Thyroid gland (tissue), 4 donors: Measurements from ENCODE around the gene RBM25. TPM values are rescaled to one million over a fixed set of nuclear protein-coding genes. Genes with fewer than 3 reads are reported as not detected.
A peak's percentile ranks its signal among the peaks of the same experiment; 100 is the strongest.

Source experiments
- DNase-seq, 2 donors: peaks; one replicate each; pipeline ENCODE4 v3.0.0-alpha.2; 2019
- H3K27ac ChIP-seq, 3 donors: fragments of 200-600 bp; sonication (generic); 1 replicate in 2 of 3; 2 replicates in 1 of 3; pipeline ENCODE4 v1.5.1; 2016 to 2019; ENCODE audit warnings: mild to moderate bottlenecking in 1 of 3, moderate library complexity in 1 of 3
- H3K27me3 ChIP-seq: fragments of 200-600 bp; sonication (generic); one replicate; pipeline ENCODE4 v1.5.1; 2019
- H3K36me3 ChIP-seq, 2 donors: fragments of 200-600 bp; sonication (generic); one replicate each; pipeline ENCODE4 v1.5.1; 2016 to 2019
- H3K4me1 ChIP-seq, 2 donors: fragments of 200-600 bp; sonication (generic); one replicate each; pipeline ENCODE4 v1.5.1; 2017 to 2019
- H3K4me3 ChIP-seq, 3 donors: fragments of 200-600 bp; sonication (generic); replicated peaks in 1 of 3; 1 replicate in 2 of 3; 2 replicates in 1 of 3; pipeline ENCODE4 v1.5.1; 2016; ENCODE audit warnings: mild to moderate bottlenecking in 1 of 3
- H3K9me3 ChIP-seq: fragments of 200-600 bp; sonication (generic); one replicate; pipeline ENCODE4 v1.5.1; 2017
- POLR2A ChIP-seq, 2 donors: fragments of 450-650 bp; IDR thresholded peaks; one replicate each; pipeline ENCODE4 v1.6.1; 2017; ENCODE audit warnings: antibody characterized with exemption in 2 of 2, mild to moderate bottlenecking in 2 of 2, moderate library complexity in 1 of 2
- WGBS, 2 donors: methylation state at CpG; one replicate each; pipeline ENCODE4 v1.1.5; 2017; 5-methylcytosine and 5-hydroxymethylcytosine counted together
- intact Hi-C: fragments of 100-400 bp; cut with DNase I; formaldehyde crosslinking; loops from one replicate; pipeline ENCODE4 v1.15.1; 2023
- total RNA-seq, 4 donors: library from RNA; depleted of rRNA; stranded (reverse); fragments of >200 nt; gene quantifications; one replicate each; pipeline ENCODE4 v1.2.3, GENCODE V29; 2016
- TF ChIP-seq, protein P1 (sequence below), 6 experiments: fragments of 200-600 bp in 3 of 6; fragments of 450-650 bp in 3 of 6; sonication (generic) in 3 of 6; IDR thresholded peaks; one replicate each; pipeline ENCODE4 v1.5.1; 2016 to 2019; ENCODE audit warnings: antibody characterized with exemption in 6 of 6, mild to moderate bottlenecking in 2 of 6, inconsistent platforms in 1 of 6, moderate library complexity in 1 of 6

Gene RBM25
- total RNA-seq, 4 donors from 2014 or later, result 56.0 to 103 (median 69.9) TPM

GRCh38 chr14:73142216-73142615 lies 83.9 kb downstream of the RBM25 start:
- peaks cover 34 to 60% of the 10 kb centered on the region in 2 donors for H3K4me1 ChIP-seq
- 74 to 80% methylated on average over 2 of the region's 2 CpGs for WGBS, 2 donors
- H3K36me3 ChIP-seq, result no peaks in the 10 kb centered on the region
- intact Hi-C loops, result no loop called here
- no peak overlapping the region for H3K4me3 ChIP-seq
- no peaks in the 10 kb centered on the region for H3K27me3 ChIP-seq
- TF ChIP-seq POLR2A (IDR thresholded peaks at IDR 0.05), result no peak
- TF ChIP-seq, protein P1, sequence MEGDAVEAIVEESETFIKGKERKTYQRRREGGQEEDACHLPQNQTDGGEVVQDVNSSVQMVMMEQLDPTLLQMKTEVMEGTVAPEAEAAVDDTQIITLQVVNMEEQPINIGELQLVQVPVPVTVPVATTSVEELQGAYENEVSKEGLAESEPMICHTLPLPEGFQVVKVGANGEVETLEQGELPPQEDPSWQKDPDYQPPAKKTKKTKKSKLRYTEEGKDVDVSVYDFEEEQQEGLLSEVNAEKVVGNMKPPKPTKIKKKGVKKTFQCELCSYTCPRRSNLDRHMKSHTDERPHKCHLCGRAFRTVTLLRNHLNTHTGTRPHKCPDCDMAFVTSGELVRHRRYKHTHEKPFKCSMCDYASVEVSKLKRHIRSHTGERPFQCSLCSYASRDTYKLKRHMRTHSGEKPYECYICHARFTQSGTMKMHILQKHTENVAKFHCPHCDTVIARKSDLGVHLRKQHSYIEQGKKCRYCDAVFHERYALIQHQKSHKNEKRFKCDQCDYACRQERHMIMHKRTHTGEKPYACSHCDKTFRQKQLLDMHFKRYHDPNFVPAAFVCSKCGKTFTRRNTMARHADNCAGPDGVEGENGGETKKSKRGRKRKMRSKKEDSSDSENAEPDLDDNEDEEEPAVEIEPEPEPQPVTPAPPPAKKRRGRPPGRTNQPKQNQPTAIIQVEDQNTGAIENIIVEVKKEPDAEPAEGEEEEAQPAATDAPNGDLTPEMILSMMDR (IDR thresholded peaks at IDR 0.05), result no peak
- no peak for DNase-seq
- no peaks in the 10 kb centered on the region for H3K9me3 ChIP-seq
- H3K27ac ChIP-seq, result peak overlapping the region; percentile 82 to 85 (median 83)

- peak; percentile 41 to 61 for DNase-seq
- Histone ChIP-seq H3K4me3 (no peak overlapping the region), H3K36me3 (peaks cover 2% of the 10 kb centered on the region in 2 donors), H3K4me1 (peaks cover 29 to 53% of the 10 kb centered on the region in 2 donors), H3K27ac (peak overlapping the region; percentile 82 to 85 (median 83)), H3K9me3 (no peaks in the 10 kb centered on the region), H3K27me3 (no peaks in the 10 kb centered on the region)
- intact Hi-C loops, result no loop called here
- WGBS, 2 donors, result 25 to 27% methylated on average over 5 of the region's 5 CpGs
- TF ChIP-seq, protein P1 (IDR thresholded peaks at IDR 0.05), result no peak
- TF ChIP-seq POLR2A (IDR thresholded peaks at IDR 0.05), result no peak
Measured at GRCh38 chr14:73143003-73143402, 84.7 kb downstream of the RBM25 start.

- DNase-seq, result no peak
- Histone ChIP-seq H3K9me3 (no peaks in the 10 kb centered on the region), H3K27me3 (no peaks in the 10 kb centered on the region), H3K4me3 (no peak overlapping the region), H3K4me1 (peaks cover 29 to 47% of the 10 kb centered on the region in 2 donors), H3K36me3 (peaks cover 8% of the 10 kb centered on the region in 2 donors), H3K27ac (peak overlapping the region; percentile 82 to 85 (median 83))
- intact Hi-C loops, result no loop called here
- WGBS, 2 donors, result 91 to 94% methylated on average over 3 of the region's 3 CpGs
- TF ChIP-seq, protein P1 (IDR thresholded peaks at IDR 0.05), result no peak
- TF ChIP-seq POLR2A (IDR thresholded peaks at IDR 0.05), result no peak
Measured at GRCh38 chr14:73143617-73144016, 85.3 kb downstream of the RBM25 start.

DNA sequence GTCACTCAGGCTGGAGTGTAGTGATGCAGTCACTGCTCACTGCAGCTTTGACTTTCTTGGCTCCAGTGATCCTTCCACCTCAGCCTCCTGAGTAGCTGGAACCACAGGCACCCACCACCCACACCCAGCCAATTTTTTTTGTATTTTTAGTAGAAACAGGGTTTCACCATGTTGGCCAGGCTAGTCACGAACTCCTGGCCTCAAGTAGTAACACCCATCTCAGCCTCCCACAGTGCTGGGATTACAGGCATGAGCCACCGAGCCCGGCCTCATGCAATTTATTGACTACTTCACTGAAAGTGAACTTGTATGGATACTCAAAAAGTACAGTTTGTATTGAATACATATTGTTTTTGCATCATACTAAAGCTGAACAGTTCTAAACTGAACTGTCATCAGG lies 87.0 kb downstream of the RBM25 start:
- peaks cover 28 to 45% of the 10 kb centered on the region in 2 donors for H3K4me1 ChIP-seq
- 89 to 98% methylated on average over 3 of the region's 3 CpGs for WGBS, 2 donors

GRCh38 chr14:73146111-73146510 lies 87.8 kb downstream of the RBM25 start:
- TF ChIP-seq, protein P1 (IDR thresholded peaks at IDR 0.05), result no peak
- TF ChIP-seq POLR2A (IDR thresholded peaks at IDR 0.05), result no peak
- H3K4me3 ChIP-seq, result no peak overlapping the region
- H3K4me1 ChIP-seq, result peaks cover 25 to 40% of the 10 kb centered on the region in 2 donors
- 79 to 80% methylated on average over 3 of the region's 3 CpGs for WGBS, 2 donors
- no peaks in the 10 kb centered on the region for H3K27me3 ChIP-seq
- DNase-seq, result no peak
- no peaks in the 10 kb centered on the region for H3K9me3 ChIP-seq
- peaks cover 11 to 16% of the 10 kb centered on the region in 2 donors for H3K36me3 ChIP-seq
- H3K27ac ChIP-seq, result no peak overlapping the region
- intact Hi-C loops, result no loop called here

More for the DNA sequence above, 87.0 kb downstream of the RBM25 start:
- peak overlapping the region in 1 of 3 donors; percentile 82 for H3K27ac ChIP-seq
- intact Hi-C loops, result no loop called here
- no peak overlapping the region for H3K4me3 ChIP-seq
- H3K27me3 ChIP-seq, result no peaks in the 10 kb centered on the region
- peaks cover 11 to 15% of the 10 kb centered on the region in 2 donors for H3K36me3 ChIP-seq
- H3K9me3 ChIP-seq, result no peaks in the 10 kb centered on the region
- DNase-seq, result no peak
- TF ChIP-seq, protein P1 (IDR thresholded peaks at IDR 0.05), result no peak
- no peak for TF ChIP-seq POLR2A (IDR thresholded peaks at IDR 0.05)
